IMR-90 (cell line): Measurements from ENCODE around the gene MPND. TPM values are rescaled to one million over a fixed set of nuclear protein-coding genes. Genes with fewer than 3 reads are reported as not detected.

Source experiments
- ATAC-seq: fragments of 200-7000 bp; cut with Tn5 transposase; 2 replicates; pipeline ENCODE4 v1.9.1; 2020; ENCODE audit warnings: low read depth, mild to moderate bottlenecking, moderate library complexity
- BruUV-seq: library from RNA; stranded (reverse); fragments of 400-500 nt; replicated peaks from 2 replicates; lab custom pipeline; 2021; lab: Mats Ljungman, UMichigan
- CTCF ChIA-PET: fragments of 300-600 bp; formaldehyde crosslinking; extraction: SDS; loops from one replicate; lab custom pipeline; 2021; ENCODE audit warnings: antibody characterized with exemption; lab: Yijun Ruan, JAX
- POLR2A ChIA-PET: fragments of 300-600 bp; sonication (Branson Sonifier 250); formaldehyde crosslinking; loops from one replicate; lab custom pipeline; 2022; ENCODE audit warnings: antibody characterized with exemption; ENCODE audit not compliant: unreplicated experiment; lab: Charles Lee
- DNase-seq: peaks from one replicate; pipeline ENCODE4 v3.0.0; 2013
- H2AFZ ChIP-seq: replicated peaks from 2 replicates; pipeline ENCODE3; 2013; ENCODE audit warnings: low read length, mild to moderate bottlenecking; ENCODE audit not compliant: poor library complexity
- H2AK5ac ChIP-seq: 2 replicates; pipeline ENCODE4 v1.6.1; 2013; ENCODE audit warnings: low read depth, low read length, inconsistent platforms
- H2AK9ac ChIP-seq: replicated peaks from 2 replicates; pipeline ENCODE3; 2013; ENCODE audit warnings: mild to moderate bottlenecking, low read depth, low read length, moderate library complexity; ENCODE audit not compliant: poor library complexity
- H2BK120ac ChIP-seq: 2 replicates; pipeline ENCODE4 v1.6.1; 2013; ENCODE audit warnings: low read depth, low read length, inconsistent platforms
- H2BK15ac ChIP-seq: 3 replicates; pipeline ENCODE4 v1.6.1; 2013; ENCODE audit warnings: low read depth, low read length, inconsistent platforms
- H2BK20ac ChIP-seq: 2 replicates; pipeline ENCODE4 v1.6.1; 2013; ENCODE audit warnings: low read depth, mild to moderate bottlenecking, inconsistent platforms, low read length, moderate library complexity
- H2BK5ac ChIP-seq: 2 replicates; pipeline ENCODE4 v1.6.1; 2013; ENCODE audit warnings: mild to moderate bottlenecking, low read depth, low read length, inconsistent platforms; ENCODE audit not compliant: poor library complexity, severe bottlenecking
- H3K14ac ChIP-seq: replicated peaks from 2 replicates; pipeline ENCODE4 v1.6.1; 2013; ENCODE audit warnings: low read depth, low read length, inconsistent platforms
- H3K18ac ChIP-seq: 2 replicates; pipeline ENCODE4 v1.6.1; 2013; ENCODE audit warnings: low read depth, low read length, control low read depth
- H3K23ac ChIP-seq: 2 replicates; pipeline ENCODE4 v1.6.1; 2013; ENCODE audit warnings: low read depth, low read length, inconsistent platforms
- H3K27ac ChIP-seq: 2 replicates; pipeline ENCODE4 v1.5.1; 2013; ENCODE audit warnings: mild to moderate bottlenecking, control low read depth, low read length; ENCODE audit not compliant: insufficient read depth
- H3K27me3 ChIP-seq: 2 replicates; pipeline ENCODE4 v1.6.1; 2013; ENCODE audit warnings: low read length; ENCODE audit not compliant: control insufficient read depth, insufficient read depth
- H3K36me3 ChIP-seq: 2 replicates; pipeline ENCODE4 v1.6.1; 2013; ENCODE audit warnings: low read length, mixed read lengths; ENCODE audit not compliant: control insufficient read depth, insufficient read depth
- H3K4ac ChIP-seq: 2 replicates; pipeline ENCODE4 v1.6.1; 2013; ENCODE audit warnings: low read depth, low read length, inconsistent platforms
- H3K4me1 ChIP-seq: 2 replicates; pipeline ENCODE4 v1.6.1; 2013; ENCODE audit warnings: low read length, mixed read lengths; ENCODE audit not compliant: control insufficient read depth, insufficient read depth
- H3K4me2 ChIP-seq: 2 replicates; pipeline ENCODE4 v1.6.1; 2013; ENCODE audit warnings: low read depth, mild to moderate bottlenecking, control low read depth, low read length, moderate library complexity
- H3K4me3 ChIP-seq: 2 replicates; pipeline ENCODE4 v1.5.1; 2013; ENCODE audit warnings: low read depth, mild to moderate bottlenecking, control low read depth, low read length, moderate library complexity; ENCODE audit not compliant: insufficient read depth
- H3K56ac ChIP-seq: 2 replicates; pipeline ENCODE4 v1.6.1; 2013; ENCODE audit warnings: low read length, inconsistent platforms; ENCODE audit not compliant: insufficient read depth; ENCODE audit errors: extremely low read depth
- H3K79me1 ChIP-seq, 2 experiments: 2 replicates each; pipeline ENCODE4 v1.6.1; 2013; ENCODE audit warnings: low read length in 2 of 2, inconsistent platforms in 1 of 2, low read depth in 1 of 2
- H3K9ac ChIP-seq: 2 replicates; pipeline ENCODE4 v1.6.1; 2013; ENCODE audit warnings: low read depth, low read length, control low read depth
- H3K9me1 ChIP-seq: 2 replicates; pipeline ENCODE4 v1.6.1; 2013; ENCODE audit warnings: low read length, inconsistent platforms; ENCODE audit not compliant: insufficient read depth
- H3K9me3 ChIP-seq: 2 replicates; pipeline ENCODE4 v1.6.1; 2013; ENCODE audit warnings: low read length; ENCODE audit not compliant: control insufficient read depth, insufficient read depth
- H4K20me1 ChIP-seq: 2 replicates; pipeline ENCODE4 v1.6.1; 2013; ENCODE audit warnings: low read length, inconsistent platforms; ENCODE audit not compliant: insufficient read depth
- H4K5ac ChIP-seq: 2 replicates; pipeline ENCODE4 v1.6.1; 2013; ENCODE audit warnings: mild to moderate bottlenecking, low read depth, low read length, control low read depth
- H4K8ac ChIP-seq, 2 experiments: 2 replicates each; pipeline ENCODE4 v1.6.1; 2013; ENCODE audit warnings: low read depth in 2 of 2, low read length in 2 of 2, control low read depth in 1 of 2, inconsistent platforms in 1 of 2
- H4K91ac ChIP-seq: 2 replicates; pipeline ENCODE4 v1.6.1; 2013; ENCODE audit warnings: low read depth, low read length, inconsistent platforms; ENCODE audit not compliant: insufficient read depth
- BHLHE40 ChIP-seq: fragments of 150-350 bp; IDR thresholded peaks from 2 replicates; pipeline ENCODE4 v1.6.1; 2016; ENCODE audit warnings: mild to moderate bottlenecking, low read depth, low read length
- CEBPB ChIP-seq: IDR thresholded peaks from 2 replicates; pipeline ENCODE4 v1.6.1; 2012; ENCODE audit warnings: low read depth, low read length, improper control_type of control experiment
- CHD1 ChIP-seq: IDR thresholded peaks from 2 replicates; pipeline ENCODE4 v1.6.1; 2012; ENCODE audit warnings: low read depth, low read length, improper control_type of control experiment
- FOS ChIP-seq: fragments of 150-350 bp; IDR thresholded peaks from 2 replicates; pipeline ENCODE4 v1.6.1; 2016; ENCODE audit warnings: low read depth, low read length
- MAFK ChIP-seq: IDR thresholded peaks from 2 replicates; pipeline ENCODE4 v1.6.1; 2012; ENCODE audit warnings: low read depth, low read length, improper control_type of control experiment
- MAZ ChIP-seq: IDR thresholded peaks from 2 replicates; pipeline ENCODE4 v1.6.1; 2012; ENCODE audit warnings: low read depth, mild to moderate bottlenecking, low read length, improper control_type of control experiment, moderate library complexity, borderline replicate concordance
- MXI1 ChIP-seq: IDR thresholded peaks from 2 replicates; pipeline ENCODE4 v1.6.1; 2012; ENCODE audit warnings: low read depth, mild to moderate bottlenecking, low read length, moderate library complexity, borderline replicate concordance
- NFE2L2 ChIP-seq: fragments of 150-350 bp; IDR thresholded peaks from 2 replicates; pipeline ENCODE4 v1.6.1; 2016; ENCODE audit warnings: low read depth, mild to moderate bottlenecking, low read length
- POLR2A ChIP-seq: IDR thresholded peaks from 2 replicates; pipeline ENCODE4 v1.6.1; 2012; ENCODE audit warnings: mild to moderate bottlenecking, low read depth, low read length
- RAD21 ChIP-seq: IDR thresholded peaks from 2 replicates; pipeline ENCODE4 v1.6.1; 2012; ENCODE audit warnings: low read length, improper control_type of control experiment
- RCOR1 ChIP-seq: IDR thresholded peaks from 2 replicates; pipeline ENCODE4 v1.6.1; 2012; ENCODE audit warnings: mild to moderate bottlenecking, low read length, improper control_type of control experiment; ENCODE audit not compliant: insufficient replicate concordance
- RFX5 ChIP-seq: IDR thresholded peaks from 2 replicates; pipeline ENCODE4 v1.8.0; 2012; ENCODE audit warnings: low read depth, mild to moderate bottlenecking, low read length, moderate library complexity
- SMC3 ChIP-seq: fragments of 150-350 bp; IDR thresholded peaks from 2 replicates; pipeline ENCODE4 v1.6.1; 2016; ENCODE audit warnings: low read depth, mild to moderate bottlenecking, antibody characterized with exemption, low read length, moderate library complexity
- WGBS, 2 experiments: methylation state at CpG; one replicate each; pipeline versions ENCODE4 v1.1.5 to v1.1.7; 2013; ENCODE audit warnings: missing lambda C conversion rate in 2 of 2; ENCODE audit not compliant: insufficient read length in 1 of 2; ENCODE audit errors: extremely low coverage in 2 of 2; 5-methylcytosine and 5-hydroxymethylcytosine counted together
- dilution Hi-C: fragments of 300-500 bp; cut with HindIII; formaldehyde crosslinking; loops from one replicate; pipeline ENCODE4 v1.14.3; 2018; ENCODE audit warnings: low sequenced_read_pairs; ENCODE audit not compliant: unreplicated experiment
- in situ Hi-C: fragments of 300-500 bp; cut with MboI; formaldehyde crosslinking; loops from 3 replicates; pipeline ENCODE4 v1.14.3; 2019; ENCODE audit warnings: low sequenced_read_pairs, inconsistent platforms, mixed read lengths
- intact Hi-C: fragments of 100-400 bp; cut with micrococcal nuclease; formaldehyde crosslinking; loops from 2 replicates; pipeline ENCODE4 v1.10.0; 2022
- polyA plus RNA-seq, 3 experiments: library from polyadenylated mRNA; depleted of rRNA; stranded (reverse); fragments of >200 nt; gene quantifications; 2 replicates each; pipeline ENCODE4 v1.2.3, GENCODE V29; 2012; ENCODE audit warnings: low replicate concordance in 1 of 3
- total RNA-seq: library from RNA; depleted of rRNA; stranded (reverse); fragments of >200 nt; gene quantifications from 2 replicates; pipeline ENCODE4 v1.2.3, GENCODE V29; 2012
- TF ChIP-seq, protein P1 (sequence below): fragments of 150-350 bp; IDR thresholded peaks from 2 replicates; pipeline ENCODE4 v1.6.1; 2016; ENCODE audit warnings: low read depth, mild to moderate bottlenecking, low read length, moderate library complexity, borderline replicate concordance
- TF ChIP-seq, protein P2 (sequence below): fragments of 150-350 bp; IDR thresholded peaks from 2 replicates; pipeline ENCODE4 v1.6.1; 2017; ENCODE audit warnings: mild to moderate bottlenecking, antibody characterized with exemption, low read length, low read depth
- TF ChIP-seq, protein P3 (sequence below): conservative IDR thresholded peaks from 2 replicates; pipeline ENCODE4 v1.5.1; 2012; ENCODE audit warnings: mild to moderate bottlenecking, low read depth, low read length, improper control_type of control experiment

The MPND gene
- total and polyA plus RNA-seq, 2 of the 4 experiments (the other 2 are of a cell fraction): 2.3 to 8.1 TPM

DNA sequence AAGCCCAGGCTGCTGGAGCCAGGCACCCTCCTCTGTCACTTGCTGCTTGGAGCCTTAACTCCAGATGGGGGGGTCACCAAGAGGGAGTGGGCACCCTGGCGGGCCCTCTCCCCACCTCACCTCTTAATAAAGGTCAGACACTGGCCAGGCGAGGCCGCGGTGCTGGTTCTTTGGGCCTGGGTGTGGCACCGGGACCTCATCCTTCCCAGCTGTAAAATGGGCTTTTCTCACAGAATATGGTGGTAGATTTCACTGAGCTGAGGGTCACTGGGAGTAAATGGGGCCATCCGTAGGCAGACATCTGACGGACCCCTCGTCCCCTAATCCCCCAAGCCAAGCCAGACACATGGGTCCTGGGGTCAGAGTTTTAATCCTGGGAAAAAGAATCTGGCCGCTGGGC, 19.7 kb upstream of the MPND start:
- H2BK120ac ChIP-seq: no peak overlapping the region
- no peak overlapping the region for H3K27ac ChIP-seq
- ChIA-PET POLR2A (no interaction called here), CTCF (no interaction called here)
- no peak overlapping the region for H4K5ac ChIP-seq
- no peaks in the 10 kb centered on the region for H4K20me1 ChIP-seq
- no TSS peak for BruUV-seq
- H2BK15ac ChIP-seq: no peak overlapping the region
- no peaks in the 10 kb centered on the region for H3K36me3 ChIP-seq
- H2BK20ac ChIP-seq: no peak overlapping the region
- H2AFZ ChIP-seq: no peak overlapping the region
- H2AK9ac ChIP-seq: no peak overlapping the region
- dilution Hi-C loops (no loop called here), intact Hi-C loops (no loop called here), in situ Hi-C loops (no loop called here)
- H4K8ac ChIP-seq: no peak overlapping the region
- no peak overlapping the region for H2AK5ac ChIP-seq
- TF ChIP-seq CHD1 (no peak), NFE2L2 (no peak), BHLHE40 (no peak), MAFK (no peak), MXI1 (no peak), CEBPB (no peak), RFX5 (no peak), RAD21 (no peak), MAZ (no peak), RCOR1 (no peak), FOS (no peak), POLR2A (no peak), SMC3 (no peak)
- TF ChIP-seq, protein P1, sequence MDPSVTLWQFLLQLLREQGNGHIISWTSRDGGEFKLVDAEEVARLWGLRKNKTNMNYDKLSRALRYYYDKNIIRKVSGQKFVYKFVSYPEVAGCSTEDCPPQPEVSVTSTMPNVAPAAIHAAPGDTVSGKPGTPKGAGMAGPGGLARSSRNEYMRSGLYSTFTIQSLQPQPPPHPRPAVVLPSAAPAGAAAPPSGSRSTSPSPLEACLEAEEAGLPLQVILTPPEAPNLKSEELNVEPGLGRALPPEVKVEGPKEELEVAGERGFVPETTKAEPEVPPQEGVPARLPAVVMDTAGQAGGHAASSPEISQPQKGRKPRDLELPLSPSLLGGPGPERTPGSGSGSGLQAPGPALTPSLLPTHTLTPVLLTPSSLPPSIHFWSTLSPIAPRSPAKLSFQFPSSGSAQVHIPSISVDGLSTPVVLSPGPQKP: no peak
- TF ChIP-seq, protein P2, sequence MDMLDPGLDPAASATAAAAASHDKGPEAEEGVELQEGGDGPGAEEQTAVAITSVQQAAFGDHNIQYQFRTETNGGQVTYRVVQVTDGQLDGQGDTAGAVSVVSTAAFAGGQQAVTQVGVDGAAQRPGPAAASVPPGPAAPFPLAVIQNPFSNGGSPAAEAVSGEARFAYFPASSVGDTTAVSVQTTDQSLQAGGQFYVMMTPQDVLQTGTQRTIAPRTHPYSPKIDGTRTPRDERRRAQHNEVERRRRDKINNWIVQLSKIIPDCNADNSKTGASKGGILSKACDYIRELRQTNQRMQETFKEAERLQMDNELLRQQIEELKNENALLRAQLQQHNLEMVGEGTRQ: no peak
- TF ChIP-seq, protein P3, sequence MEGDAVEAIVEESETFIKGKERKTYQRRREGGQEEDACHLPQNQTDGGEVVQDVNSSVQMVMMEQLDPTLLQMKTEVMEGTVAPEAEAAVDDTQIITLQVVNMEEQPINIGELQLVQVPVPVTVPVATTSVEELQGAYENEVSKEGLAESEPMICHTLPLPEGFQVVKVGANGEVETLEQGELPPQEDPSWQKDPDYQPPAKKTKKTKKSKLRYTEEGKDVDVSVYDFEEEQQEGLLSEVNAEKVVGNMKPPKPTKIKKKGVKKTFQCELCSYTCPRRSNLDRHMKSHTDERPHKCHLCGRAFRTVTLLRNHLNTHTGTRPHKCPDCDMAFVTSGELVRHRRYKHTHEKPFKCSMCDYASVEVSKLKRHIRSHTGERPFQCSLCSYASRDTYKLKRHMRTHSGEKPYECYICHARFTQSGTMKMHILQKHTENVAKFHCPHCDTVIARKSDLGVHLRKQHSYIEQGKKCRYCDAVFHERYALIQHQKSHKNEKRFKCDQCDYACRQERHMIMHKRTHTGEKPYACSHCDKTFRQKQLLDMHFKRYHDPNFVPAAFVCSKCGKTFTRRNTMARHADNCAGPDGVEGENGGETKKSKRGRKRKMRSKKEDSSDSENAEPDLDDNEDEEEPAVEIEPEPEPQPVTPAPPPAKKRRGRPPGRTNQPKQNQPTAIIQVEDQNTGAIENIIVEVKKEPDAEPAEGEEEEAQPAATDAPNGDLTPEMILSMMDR: no peak
- H3K56ac ChIP-seq: no peak overlapping the region
- no peaks in the 10 kb centered on the region for H3K9me1 ChIP-seq
- no peak overlapping the region for H2BK5ac ChIP-seq
- H3K9ac ChIP-seq: no peak overlapping the region
- H3K27me3 ChIP-seq: no peaks in the 10 kb centered on the region; the same call in 1 of the 2 replicates
- peaks cover 3% of the 10 kb centered on the region; the same call in 1 of the 2 replicates for H3K9me3 ChIP-seq
- no peak overlapping the region for H3K23ac ChIP-seq
- no peak overlapping the region for H3K14ac ChIP-seq
- WGBS, 2 experiments: no CpG with 5 or more reads among the region's 9 CpGs
- H3K4ac ChIP-seq: no peak overlapping the region
- H3K79me1 ChIP-seq: no peaks in the 10 kb centered on the region
- no peak for ATAC-seq
- no peak overlapping the region for H3K4me2 ChIP-seq
- no peak overlapping the region for H3K4me3 ChIP-seq
- H3K18ac ChIP-seq: no peak overlapping the region
- H4K91ac ChIP-seq: no peak overlapping the region
- no peaks in the 10 kb centered on the region for H3K4me1 ChIP-seq
- DNase-seq: no peak
